Neural progenitor cell (in vitro differentiated cells): ENCODE data around the gene CFAP157.

Experiments used
- CTCF ChIP-seq: fragments of 200-600 bp; sonication (generic); IDR thresholded peaks from 2 replicates; pipeline ENCODE4 v1.5.1; 2017; ENCODE audit warnings: antibody characterized with exemption, mild to moderate bottlenecking
- EZH2 ChIP-seq: fragments of 200-600 bp; sonication (generic); IDR thresholded peaks from 2 replicates; pipeline ENCODE4 v1.6.1; 2017; ENCODE audit warnings: antibody characterized with exemption, mild to moderate bottlenecking, moderate library complexity

- TF ChIP-seq CTCF (no peak), EZH2 (no peak)
Observed at GRCh38 chr9:127746959-127747569, 40.3 kb downstream of the CFAP157 start.
